NCI-H1930 (cell line): ENCODE data around the gene CCDC68.
"Not testable (repeated sequence)": the region's sequence is repeated elsewhere in the genome, so short reads cannot be mapped to it uniquely, and the experiment has no call there.

Experiments
- DNase-seq, 2 experiments: peaks; one replicate each; lab custom pipeline; 2025; lab: John Stamatoyannopoulos, UW

Gene CCDC68, protein sequence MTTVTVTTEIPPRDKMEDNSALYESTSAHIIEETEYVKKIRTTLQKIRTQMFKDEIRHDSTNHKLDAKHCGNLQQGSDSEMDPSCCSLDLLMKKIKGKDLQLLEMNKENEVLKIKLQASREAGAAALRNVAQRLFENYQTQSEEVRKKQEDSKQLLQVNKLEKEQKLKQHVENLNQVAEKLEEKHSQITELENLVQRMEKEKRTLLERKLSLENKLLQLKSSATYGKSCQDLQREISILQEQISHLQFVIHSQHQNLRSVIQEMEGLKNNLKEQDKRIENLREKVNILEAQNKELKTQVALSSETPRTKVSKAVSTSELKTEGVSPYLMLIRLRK

DNA sequence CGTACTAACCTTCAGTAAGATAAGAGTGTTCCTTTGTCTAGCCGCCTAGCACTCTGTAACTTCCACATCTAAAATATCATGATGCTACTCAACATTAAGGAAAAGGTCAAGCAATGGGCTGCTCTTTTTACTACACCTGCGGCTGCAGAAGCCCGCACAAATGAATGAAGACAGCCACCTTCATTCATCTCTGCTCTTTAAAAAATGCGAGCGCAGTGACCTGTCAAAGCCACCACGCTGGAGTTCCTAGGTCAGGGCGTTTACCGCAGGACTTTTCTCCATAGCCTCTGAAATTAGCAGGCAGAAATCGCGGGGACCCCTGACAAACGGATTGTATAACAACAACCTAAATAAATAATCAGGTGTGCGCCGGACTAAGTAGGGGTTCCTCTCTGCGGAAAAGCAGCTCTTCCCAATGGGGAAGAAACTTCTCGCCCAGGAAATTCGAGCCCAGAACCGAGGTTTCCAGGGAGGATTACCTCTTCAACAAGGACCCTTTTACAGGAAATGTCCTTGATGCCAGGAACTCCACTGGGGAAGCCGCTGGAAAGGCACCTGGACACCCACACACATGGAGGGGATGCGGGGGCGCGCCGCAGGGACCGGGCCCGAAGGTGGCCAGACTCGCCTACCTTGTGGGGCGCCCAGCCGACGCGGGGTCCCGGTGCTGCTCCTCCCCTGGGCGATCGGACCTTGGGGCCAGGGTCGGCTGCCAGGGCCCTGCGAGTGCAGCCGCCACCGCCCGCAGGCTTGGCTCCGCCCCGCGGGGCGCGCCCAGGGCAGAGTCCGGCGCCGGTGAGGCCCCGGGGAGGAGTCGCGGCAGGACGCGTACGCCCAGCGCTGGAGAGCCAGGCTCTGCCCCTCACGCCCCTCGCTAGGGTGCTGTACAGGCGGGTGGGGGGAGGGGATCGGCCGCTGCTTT lies at the start of gene CCDC68:
Gene CCDC68, minus strand, starts transcription at position 758 of the 922 bp plus-strand sequence. CDS start 16,670 bp downstream, outside the sequence.
- no peak for DNase-seq

DNA sequence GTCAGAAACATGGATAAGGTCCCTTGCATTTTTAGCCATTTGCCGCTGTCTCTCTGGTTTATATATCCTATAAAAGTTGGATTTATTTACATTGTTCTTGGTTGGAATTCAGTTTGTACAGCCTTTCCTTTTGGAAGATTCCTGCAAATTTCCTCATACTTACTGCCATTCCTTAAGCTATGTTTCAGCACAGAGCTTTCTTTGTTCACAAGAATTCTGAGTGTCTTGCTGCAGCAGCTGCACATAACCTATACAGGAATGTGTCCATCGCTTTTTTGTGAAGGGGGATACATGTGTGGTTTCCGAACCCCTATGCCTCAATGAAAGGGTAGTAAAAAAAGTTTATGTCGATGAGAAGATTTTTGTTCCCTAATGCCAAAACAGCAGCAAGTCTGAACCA lies 48.3 kb upstream of the CCDC68 start:
- DNase-seq, result no peak

DNA sequence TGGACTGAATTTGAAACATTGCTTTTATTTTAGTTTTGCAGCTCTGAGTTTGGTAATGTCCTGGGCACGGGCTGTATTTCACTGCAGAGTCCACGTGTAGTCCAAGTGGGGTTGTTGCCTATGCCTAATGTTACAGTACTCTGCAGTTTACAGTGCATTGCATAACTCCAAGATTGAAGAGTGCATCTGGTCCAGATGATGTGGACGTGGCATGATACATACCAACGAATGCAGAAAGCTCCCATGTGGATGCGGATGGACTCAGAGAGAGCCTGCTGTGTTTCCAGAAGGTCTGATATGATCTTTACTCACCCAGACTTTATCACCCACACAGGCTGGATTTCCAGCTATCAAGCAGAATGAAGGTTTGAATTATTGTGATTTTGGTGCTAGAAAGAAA lies 44.4 kb upstream of the CCDC68 start:
- DNase-seq, result no peak

DNA sequence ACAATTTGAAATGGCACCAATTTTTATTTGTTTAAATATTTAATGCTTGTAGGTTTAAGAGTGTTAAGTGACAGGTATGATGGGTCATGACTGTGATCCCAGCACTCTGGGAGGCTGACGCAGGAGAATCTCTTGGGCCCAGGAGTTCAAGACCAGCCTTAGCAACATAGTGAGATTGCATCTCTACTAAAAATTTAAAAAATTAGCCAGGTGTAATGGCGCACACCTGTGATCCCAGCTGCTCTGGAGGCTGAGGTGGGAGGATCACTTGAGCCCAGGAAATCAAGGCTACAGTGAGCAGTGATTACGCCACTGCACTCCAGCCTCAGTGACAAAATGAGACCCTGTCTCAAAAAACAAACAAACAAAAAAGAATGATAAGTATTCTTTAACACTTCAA lies 43.0 kb upstream of the CCDC68 start:
- no peak for DNase-seq

DNA sequence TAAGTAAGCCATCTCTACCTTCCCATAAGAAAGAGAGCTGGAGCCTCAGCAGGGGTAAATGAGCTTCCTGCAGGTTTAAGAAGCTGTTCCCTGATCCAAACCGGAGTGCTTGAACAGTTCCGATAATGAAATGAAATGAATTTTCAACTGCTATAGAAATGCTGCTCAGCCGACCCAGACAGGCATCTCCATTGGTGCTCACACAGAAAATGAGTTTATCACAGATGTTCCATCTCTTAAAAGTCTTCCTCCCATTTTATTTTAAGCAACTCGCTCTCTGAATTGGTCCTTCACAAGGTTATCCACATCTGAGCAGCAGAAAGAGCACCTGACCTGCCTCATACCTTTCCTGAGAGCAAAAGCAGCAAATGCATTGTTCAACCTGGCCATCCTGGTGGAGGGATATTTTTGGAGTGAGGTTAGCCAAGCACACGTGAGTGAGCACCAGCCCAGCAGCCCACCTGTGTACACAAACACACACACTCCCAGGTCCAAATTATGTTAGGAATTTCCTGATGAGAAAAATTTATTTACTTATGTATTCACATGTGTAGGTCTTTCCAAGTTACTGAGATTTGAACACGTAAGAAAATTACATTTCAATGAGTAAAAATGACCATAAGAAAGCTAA lies 42.2 kb upstream of the CCDC68 start:
- DNase-seq, result no peak

DNA sequence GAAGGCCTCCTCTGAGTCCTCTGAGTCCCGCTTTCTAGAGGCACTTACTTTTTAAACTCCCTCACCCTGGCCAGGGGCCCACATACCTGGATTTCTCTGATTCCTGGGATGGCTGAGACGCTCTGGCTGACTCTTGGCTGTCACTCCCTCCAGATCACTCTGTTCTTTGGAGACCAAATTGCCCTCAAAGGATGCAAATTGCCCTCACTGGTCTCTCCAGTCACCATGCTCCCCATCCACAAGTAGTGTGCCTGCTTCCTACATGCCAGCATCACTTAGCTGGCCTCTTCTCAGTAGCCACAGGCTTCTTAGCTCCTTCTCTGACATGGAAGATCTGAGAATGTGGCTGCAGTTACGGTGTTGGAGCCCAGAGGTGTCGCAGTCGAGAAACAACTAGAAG lies 41.3 kb upstream of the CCDC68 start:
- no peak for DNase-seq

DNA sequence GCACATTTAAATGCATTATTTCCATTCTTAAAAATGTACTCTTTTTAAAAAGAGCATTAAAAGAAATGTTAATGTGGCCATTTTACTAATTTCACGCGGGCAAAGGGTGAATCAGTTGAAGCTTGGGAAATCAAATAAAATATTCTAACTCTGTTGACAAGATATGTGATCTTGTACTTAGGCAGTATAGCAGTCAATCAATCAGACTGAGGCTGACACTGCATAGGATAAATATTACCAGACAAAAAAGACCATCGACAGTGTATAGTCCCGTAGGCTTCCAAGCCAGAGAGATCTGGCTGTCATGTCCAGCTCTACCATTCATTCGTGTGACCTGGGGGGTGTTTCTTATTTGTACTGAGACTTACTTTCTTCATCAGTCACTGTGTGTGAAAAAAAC lies 39.8 kb upstream of the CCDC68 start:
- no peak for DNase-seq

DNA sequence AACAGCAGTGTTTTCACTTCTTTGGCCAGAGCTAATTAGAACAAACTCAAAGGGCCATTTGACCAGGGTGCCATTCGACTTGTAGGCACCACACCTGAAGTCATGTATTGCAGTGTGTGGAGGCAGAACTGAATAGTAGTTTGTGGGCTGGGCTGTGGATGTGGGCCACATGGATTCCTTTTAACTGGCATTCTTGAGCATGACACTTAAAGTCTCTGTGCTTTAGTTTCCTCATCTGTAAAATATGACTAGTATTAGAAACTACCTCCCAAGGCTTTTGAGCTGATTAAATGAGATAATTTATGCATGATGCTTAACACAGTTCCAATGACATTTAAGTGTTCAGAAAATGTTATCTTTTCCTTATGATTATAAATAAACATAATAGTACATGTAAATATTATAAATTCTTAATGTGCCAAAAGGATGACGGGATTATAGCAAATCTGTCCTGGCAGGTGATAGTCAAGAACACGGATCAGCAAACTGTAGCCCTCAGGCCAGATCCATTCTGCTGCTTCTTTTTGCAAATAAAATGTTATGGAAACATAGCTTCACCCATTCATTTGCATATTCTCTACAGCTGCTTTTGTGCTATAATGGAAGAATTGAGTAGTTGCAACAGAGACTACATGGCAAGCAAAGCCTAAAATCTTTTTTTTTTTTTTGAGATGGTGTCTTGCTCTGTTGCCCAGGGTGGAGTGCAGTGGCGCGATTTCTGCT lies 36.3 kb upstream of the CCDC68 start:
- no peak for DNase-seq

DNA sequence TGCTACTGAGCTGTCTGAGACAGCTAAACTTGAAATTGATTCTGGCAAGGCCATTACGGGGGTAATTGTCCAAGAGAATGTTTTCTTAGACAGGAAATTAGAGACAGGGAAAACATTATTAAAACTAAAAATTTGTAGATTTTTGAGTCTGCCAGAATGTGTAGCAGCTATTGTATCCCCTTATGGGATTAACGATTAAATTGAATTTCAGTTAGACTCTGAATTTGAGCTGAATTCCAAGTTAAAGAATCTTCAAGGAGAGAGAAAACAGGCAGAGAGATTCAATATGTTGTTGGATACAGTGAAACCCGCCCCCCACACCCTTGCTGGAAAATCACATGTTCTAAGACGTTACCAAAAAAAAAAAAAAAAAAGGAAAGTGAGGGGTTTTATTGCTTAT lies 32.7 kb upstream of the CCDC68 start:
- DNase-seq, result no peak

DNA sequence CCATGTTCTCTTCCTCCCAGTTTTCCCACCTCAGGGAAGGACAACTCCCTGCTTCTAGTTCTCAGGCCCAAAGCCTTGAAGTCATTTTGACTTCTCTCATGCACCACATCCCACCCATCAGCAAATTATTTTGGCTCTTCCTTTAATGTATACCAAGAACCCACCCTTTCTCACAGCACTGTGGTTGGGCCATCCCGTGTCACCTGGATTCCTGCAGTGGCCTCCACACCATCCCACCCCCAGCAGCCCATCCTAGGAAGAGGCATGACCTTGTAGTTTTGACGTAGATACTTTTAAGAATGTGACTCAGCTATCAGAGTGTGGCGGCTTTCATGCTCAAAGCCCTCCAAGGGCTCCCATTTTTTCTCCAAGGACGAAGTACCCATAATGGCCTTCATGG lies 25.6 kb upstream of the CCDC68 start:
- DNase-seq, result no peak

DNA sequence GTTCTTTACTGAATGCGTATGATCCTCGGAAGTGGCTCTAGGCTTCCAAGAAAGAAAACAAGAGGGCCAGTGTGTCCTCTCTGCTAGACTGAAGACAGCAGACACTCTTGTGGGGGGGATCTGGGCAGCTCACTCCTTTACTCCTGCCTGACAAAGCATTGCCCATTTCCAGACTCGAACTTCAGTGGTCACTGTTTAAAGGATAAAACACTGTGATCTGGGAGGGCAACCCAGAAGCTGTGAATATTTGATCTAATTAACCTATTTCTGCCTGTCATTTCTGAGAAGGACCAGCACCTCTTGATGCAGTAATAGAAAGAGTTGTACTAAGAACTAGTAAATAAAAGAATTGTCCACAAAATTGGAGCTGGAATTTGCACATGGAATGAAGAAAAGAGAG lies 24.5 kb upstream of the CCDC68 start:
- no peak for DNase-seq

DNA sequence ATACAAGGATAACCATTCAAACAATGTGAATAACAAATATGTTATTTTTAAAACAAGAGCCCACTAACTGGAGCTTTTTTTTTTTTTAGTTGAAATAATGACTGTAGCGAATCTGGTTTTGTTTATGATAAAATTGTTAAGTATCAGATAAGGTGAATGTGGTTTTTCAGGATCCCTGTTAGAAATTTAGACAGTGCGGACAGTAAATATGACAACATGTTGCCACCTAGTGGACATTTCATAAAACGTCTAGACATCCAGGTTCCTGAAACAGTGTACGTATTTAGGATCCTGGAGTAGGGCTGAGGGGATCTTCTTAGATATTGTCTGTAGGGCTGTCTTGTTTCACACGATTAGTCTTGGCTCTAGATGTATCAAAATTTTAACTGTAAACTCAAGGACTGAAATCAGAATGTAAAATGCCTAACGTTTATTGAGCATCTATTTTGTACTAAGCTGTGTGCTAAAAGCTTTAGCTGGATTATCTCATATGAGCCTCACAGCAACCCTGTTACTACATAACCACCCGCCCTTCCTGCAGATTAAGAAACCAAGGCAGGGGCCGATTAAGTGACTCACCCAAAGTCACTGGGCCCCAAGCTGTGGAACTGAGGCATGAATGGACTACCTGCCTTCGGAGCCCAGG lies 23.9 kb upstream of the CCDC68 start:
- peak; percentile 9 to 29 for DNase-seq

DNA sequence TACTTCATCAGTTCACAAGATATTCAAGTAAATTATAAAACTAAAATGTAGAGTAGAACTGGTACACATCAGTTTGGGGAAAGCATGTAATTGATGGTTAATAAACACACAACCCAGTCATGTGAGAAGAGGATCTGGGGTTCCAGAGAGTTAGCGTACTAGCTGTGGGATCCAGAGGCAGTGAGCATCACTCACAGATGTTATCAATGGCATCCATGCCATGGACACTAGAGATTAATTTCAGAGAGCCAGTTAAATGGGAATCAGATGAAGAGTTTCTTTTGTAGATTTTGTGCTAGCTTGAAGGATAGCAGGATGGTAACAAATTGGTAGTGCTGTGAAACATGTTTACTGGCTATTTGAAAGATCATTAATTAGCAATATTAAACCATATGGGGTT lies 21.8 kb upstream of the CCDC68 start:
- DNase-seq, result no peak

DNA sequence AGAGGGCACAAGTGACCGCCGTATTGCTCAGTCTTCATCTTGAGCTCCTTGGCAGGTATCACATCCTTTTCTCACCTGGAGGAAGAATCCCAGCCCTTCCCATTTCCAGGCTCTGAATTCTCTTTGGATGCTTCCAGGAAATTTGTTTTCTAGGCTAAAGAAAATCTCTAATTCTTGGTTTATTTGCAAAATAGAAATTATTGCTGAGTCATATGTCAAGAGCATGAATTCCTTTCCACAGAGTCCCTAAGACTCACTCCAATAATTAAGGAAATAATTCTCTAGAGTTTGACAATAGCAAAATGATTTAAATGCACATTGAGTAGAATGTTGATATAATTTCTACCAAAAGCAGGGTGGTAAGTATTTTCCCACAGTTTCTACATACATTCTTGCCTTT lies 16.3 kb upstream of the CCDC68 start:
- no peak for DNase-seq

DNA sequence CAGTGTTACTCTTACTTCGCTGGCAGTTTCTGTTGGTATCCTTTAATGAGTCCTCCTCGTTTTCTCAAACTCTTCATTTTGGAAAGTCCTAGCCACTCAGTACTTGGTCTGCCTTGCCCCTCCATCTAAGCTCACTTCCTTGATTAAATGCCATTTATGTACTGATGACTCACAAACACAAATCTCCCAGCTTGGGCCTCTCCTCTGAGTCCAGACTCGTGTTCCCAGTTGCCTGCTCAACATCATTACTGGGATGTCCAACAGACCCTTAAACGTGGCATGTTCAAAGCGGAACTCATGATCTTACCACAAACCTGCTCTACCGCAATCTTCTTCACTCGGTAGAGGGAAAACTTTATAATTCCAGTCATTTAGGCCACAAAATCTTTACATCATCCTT lies 13.8 kb upstream of the CCDC68 start:
- DNase-seq, result no peak

DNA sequence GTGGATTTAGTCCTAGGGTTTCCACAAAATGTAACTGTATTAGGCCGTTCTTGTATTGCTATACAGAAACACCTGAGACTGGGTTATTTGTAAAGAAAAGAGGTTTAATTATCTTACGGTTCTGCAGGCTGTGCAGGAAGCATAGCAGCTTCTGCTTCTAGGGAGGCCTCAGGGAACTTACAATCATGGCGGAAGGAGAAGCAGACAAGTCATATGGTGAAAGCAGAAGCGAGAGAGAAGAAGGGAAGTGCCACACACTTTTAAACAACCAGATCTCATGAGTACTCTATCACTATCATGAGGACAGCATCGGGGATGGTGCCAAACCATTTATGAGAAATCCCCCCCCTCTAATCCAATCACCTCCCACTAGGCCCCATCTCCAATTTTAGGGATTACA lies 9.5 kb upstream of the CCDC68 start:
- DNase-seq, result no peak

DNA sequence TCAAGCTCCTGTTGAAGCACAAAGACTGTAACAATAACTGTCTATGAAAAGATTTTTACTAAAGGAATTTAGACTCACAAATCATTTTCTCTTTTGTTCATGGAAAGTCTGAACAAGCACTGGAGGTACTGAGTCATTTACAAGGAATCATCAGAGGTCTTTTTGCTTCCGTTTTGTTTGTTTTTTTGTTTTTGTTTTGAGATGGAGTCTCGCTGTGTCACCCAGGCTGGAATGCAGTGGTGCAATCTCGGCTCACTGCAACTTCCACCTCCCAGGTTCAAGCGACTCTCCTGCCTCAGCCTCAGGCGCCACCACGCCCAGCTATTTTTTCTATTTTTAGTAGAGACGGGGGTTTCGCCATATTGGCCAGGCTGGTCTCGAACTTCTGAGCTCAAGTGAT lies 9.0 kb upstream of the CCDC68 start:
- not testable (repeated sequence) for DNase-seq

DNA sequence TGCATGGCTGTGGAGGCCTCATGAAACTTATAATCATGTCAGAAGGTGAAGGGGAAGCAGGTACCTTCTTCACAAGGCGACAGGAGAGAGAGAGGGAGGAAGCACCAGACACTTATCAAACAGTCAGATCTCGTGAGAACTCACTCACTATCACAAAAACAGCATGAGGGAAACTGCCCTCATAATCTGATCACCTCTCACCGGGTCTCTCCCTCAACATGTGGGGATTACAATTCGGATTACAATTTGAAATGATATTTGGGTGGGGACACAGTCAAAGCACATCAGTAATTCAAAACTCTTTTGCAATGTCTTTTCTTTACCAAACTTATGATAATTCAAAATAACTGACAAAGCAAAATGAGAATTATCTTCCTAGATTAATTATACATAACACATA lies 8.5 kb upstream of the CCDC68 start:
- DNase-seq, result no peak

DNA sequence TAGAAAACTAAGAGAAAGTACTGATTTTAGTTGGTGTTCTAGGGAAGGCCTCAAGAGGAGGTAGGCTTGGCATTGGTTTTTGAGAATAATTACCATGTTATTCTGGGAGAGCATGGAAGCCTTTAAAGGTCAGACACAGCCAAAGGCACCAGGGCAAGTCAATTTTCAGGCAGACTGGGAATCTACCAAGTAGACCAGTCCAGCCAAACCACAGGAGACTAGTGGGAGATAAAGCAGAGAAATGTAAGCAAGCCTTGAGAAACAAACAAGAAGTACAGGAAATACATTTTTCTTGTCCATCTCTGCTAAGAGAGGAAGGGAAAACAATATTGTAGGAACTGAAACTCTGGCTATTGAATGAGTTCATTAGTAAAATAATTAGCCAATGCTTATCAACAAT lies 5.5 kb upstream of the CCDC68 start:
- no peak for DNase-seq

DNA sequence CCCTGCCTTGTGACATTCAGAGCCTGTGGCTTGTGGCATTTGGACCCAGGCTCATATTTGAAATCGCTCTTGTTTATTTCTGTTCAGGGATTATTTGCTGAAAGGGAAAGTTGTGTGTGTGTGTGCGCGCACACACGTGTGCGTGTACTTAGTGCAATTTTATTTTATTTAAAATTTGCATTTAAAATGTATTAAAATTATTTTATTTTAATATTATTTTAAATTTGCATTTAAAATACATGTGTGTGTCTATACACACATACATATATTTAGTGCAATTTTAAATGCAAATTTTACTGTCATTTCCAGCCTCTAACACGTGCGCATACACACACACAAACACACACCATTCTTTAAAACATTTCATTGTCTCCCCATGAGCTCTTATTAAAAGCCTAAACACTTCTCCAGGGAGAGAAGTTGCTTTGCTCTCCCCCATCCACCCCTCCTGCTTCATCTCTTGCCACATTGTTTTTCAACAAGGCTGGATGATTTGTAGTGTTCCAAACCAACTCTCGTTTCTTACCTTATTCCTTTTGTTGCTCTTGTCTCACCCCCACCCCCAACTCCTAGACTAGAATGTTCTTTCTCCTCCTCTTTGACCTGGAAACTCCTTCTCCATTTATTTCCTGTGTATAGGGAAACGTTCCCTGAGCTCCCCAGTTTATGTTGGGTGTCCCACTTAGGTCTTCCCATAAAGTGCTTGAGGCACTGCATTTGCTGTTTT lies 3.8 kb upstream of the CCDC68 start:
- DNase-seq, result no peak

DNA sequence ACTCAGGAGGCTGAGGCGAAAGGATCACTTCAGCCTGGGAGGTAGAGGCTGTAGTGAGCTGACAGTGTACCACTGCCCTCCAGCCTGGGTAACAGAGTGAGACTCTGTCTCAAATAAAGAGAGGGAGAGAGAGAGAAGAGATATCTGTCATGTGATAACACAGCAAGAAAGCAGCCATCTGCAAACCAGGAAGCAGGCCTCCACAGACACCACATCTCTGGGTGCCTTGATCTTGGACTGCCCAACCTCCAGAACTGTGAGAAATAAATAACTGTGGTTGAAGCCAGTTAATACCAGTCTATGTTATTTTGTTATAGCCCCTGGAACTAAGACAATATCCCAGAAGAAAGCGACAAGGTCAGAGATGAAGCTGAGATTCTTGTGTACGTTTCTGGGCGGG lies 2.6 kb upstream of the CCDC68 start:
- no peak for DNase-seq
